VCaP (cell line): ENCODE data around the gene PHLDB2.
A peak's percentile ranks its signal among the peaks of the same experiment; 100 is the strongest.

Experiments
- H3K27ac ChIP-seq: fragments of 450-650 bp; 2 replicates; pipeline ENCODE4 v1.5.1; 2017
- CTCF ChIP-seq: fragments of 450-650 bp; conservative IDR thresholded peaks from 2 replicates; pipeline ENCODE4 v1.5.1; 2017; ENCODE audit warnings: mild to moderate bottlenecking, moderate library complexity

Gene PHLDB2

GRCh38 chr3:111936967-111937366 lies 77.9 kb downstream of the PHLDB2 start:
- peak overlapping the region; percentile 38 for H3K27ac ChIP-seq

GRCh38 chr3:111937871-111938270 lies 78.8 kb downstream of the PHLDB2 start:
- H3K27ac ChIP-seq: peak overlapping the region; percentile 38
- TF ChIP-seq CTCF: no peak

More at GRCh38 chr3:111936967-111937366, 77.9 kb downstream of the PHLDB2 start:
- no peak for TF ChIP-seq CTCF

GRCh38 chr3:111939873-111940272 lies 80.8 kb downstream of the PHLDB2 start:
- no peak for TF ChIP-seq CTCF
- H3K27ac ChIP-seq: no peak overlapping the region

GRCh38 chr3:111943533-111943932 lies 84.5 kb downstream of the PHLDB2 start:
- no peak overlapping the region for H3K27ac ChIP-seq
- TF ChIP-seq CTCF: no peak

- no peak for TF ChIP-seq CTCF
- H3K27ac ChIP-seq: no peak overlapping the region
These were observed 85.3 kb downstream of the PHLDB2 start for GRCh38 chr3:111944372-111944771.

- TF ChIP-seq CTCF: no peak
- no peak overlapping the region for H3K27ac ChIP-seq
These were observed 88.2 kb downstream of the PHLDB2 start for GRCh38 chr3:111947231-111947630.

- TF ChIP-seq CTCF: no peak
- no peak overlapping the region for H3K27ac ChIP-seq
These were observed 89.7 kb downstream of the PHLDB2 start for GRCh38 chr3:111948786-111949185.

GRCh38 chr3:111949712-111950111 lies 90.6 kb downstream of the PHLDB2 start:
- no peak overlapping the region for H3K27ac ChIP-seq
- TF ChIP-seq CTCF: no peak
